Colonic mucosa (tissue), 4 donors: ENCODE measurements around the gene XPA. TPM values are rescaled to one million over a fixed set of nuclear protein-coding genes. Genes with fewer than 3 reads are reported as not detected.

Experiments used
- DNase-seq: peaks from one replicate; pipeline ENCODE4 v3.0.0-alpha.2; 2020
- H3K27ac ChIP-seq: fragments of 200-600 bp; one replicate; pipeline ENCODE4 v1.8.0; 2021
- H3K27me3 ChIP-seq: fragments of 200-600 bp; one replicate; pipeline ENCODE4 v1.8.0; 2021
- H3K36me3 ChIP-seq: fragments of 200-600 bp; one replicate; pipeline ENCODE4 v1.8.0; 2021
- H3K4me1 ChIP-seq: fragments of 200-600 bp; one replicate; pipeline ENCODE4 v1.8.0; 2021; ENCODE audit warnings: mild to moderate bottlenecking
- H3K4me3 ChIP-seq: fragments of 200-600 bp; one replicate; pipeline ENCODE4 v1.8.0; 2021
- H3K9ac ChIP-seq, 2 donors: one replicate each; pipeline ENCODE4 v1.7.0; 2013; ENCODE audit warnings: control low read depth in 2 of 2, low read depth in 2 of 2, low read length in 2 of 2
- H3K9me3 ChIP-seq: fragments of 200-600 bp; one replicate; pipeline ENCODE4 v1.8.0; 2021
- intact Hi-C: fragments of 100-400 bp; cut with DNase I; formaldehyde crosslinking; loops from one replicate; pipeline ENCODE4 v1.14.1; 2022
- total RNA-seq, 2 donors: library from RNA; stranded (reverse); fragmentation: NEBNext Ultra II Directional in 1 of 2; extraction: Animal tissue kit (Norgen Biotek cat#: 25700) in 1 of 2; gene quantifications; one replicate each; pipeline ENCODE4 v1.2.1, GENCODE V29; 2021
- TF ChIP-seq, protein P1 (sequence below): fragments of 200-600 bp; IDR thresholded peaks from one replicate; pipeline ENCODE4 v1.8.0; 2022; ENCODE audit warnings: antibody characterized with exemption, mild to moderate bottlenecking
- donor health status: healthy.
- donor health status: DM: no; HTN: no; CAD: no.
- donor health status: DM: no; HTN: no; CAD: no.

The XPA gene
- total RNA-seq, 2 donors from 2014 or later: 7.0 to 8.0 TPM

DNA sequence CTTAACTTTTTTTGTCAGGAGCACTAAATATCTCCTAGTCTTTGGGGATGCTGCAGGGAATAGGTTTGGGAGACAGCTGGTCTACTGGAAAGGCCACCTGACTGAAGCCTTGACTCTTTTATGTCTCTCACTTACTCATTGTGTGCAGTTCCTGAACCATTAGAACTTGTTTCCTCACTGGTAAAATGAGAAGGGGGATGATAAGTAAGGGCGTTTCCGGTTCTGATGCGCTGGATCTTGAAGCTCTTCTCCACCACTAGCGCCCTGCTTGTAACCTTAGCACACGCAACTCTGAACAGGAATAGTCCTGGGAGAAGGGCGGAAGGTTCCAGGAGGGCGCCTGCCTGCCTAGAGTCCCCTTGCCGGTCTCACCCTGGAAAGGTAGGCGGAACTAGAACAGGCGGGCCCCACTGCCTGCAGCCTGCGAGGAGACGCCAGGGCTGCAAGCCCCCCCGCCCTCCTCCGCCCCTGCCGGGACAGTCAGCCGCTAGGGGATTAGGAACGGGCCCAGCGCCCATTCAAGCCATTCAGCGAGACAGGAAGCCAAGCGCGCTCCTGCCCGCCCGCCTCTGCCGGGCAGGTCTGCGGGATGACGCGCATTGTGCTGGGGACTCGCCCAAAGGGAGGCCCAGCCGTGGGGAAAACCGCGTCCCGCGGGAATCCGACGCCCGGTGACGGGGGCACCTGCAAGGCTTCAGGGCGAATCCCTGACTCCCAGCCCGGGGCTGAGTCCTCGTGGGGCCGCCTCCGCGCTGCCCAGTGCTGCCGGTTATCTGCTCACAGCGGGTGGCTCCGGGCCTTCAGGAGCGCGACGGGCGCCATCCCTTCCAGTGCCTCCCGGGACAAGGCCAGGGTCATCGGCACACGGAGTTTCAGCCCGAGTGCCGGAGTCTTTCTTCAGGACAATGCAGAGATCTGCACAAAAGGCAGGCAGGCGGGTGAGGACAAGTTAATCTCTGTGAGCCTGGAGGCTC lies 44.0 kb upstream of the XPA start:
- DNase-seq: peak; percentile 39
- Histone ChIP-seq H3K4me1 (no peaks in the 10 kb centered on the region), H3K9ac (no peak overlapping the region), H3K9me3 (no peaks in the 10 kb centered on the region), H3K27me3 (peaks cover 8% of the 10 kb centered on the region), H3K4me3 (peak overlapping the region; percentile 29), H3K27ac (no peak overlapping the region), H3K36me3 (no peaks in the 10 kb centered on the region)
- TF ChIP-seq, protein P1, sequence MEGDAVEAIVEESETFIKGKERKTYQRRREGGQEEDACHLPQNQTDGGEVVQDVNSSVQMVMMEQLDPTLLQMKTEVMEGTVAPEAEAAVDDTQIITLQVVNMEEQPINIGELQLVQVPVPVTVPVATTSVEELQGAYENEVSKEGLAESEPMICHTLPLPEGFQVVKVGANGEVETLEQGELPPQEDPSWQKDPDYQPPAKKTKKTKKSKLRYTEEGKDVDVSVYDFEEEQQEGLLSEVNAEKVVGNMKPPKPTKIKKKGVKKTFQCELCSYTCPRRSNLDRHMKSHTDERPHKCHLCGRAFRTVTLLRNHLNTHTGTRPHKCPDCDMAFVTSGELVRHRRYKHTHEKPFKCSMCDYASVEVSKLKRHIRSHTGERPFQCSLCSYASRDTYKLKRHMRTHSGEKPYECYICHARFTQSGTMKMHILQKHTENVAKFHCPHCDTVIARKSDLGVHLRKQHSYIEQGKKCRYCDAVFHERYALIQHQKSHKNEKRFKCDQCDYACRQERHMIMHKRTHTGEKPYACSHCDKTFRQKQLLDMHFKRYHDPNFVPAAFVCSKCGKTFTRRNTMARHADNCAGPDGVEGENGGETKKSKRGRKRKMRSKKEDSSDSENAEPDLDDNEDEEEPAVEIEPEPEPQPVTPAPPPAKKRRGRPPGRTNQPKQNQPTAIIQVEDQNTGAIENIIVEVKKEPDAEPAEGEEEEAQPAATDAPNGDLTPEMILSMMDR: no peak
- intact Hi-C loops: no loop called here

DNA sequence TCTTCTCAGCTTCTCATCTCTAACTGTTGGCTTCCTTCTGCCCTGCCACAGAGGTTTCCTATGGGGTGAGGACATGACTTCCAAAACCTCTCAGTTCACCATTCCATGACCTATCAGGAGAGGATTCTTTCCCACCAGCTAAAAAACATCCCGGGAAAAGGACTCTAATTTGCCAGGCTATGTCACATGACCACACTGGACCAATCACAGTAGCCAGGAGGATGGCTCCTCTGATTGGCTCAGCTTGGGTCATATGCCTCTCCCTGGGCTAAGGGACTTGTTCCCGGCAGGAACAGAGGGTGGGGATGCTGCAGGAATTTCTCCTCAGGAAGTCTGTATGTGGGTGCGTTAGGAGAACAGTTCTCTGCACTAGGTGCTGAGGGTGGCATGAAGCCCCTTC lies 40.3 kb upstream of the XPA start:
- Histone ChIP-seq H3K9ac (no peak overlapping the region), H3K27ac (no peak overlapping the region), H3K9me3 (no peaks in the 10 kb centered on the region), H3K4me3 (no peak overlapping the region), H3K36me3 (no peaks in the 10 kb centered on the region), H3K27me3 (peaks cover 8% of the 10 kb centered on the region), H3K4me1 (no peaks in the 10 kb centered on the region)
- no peak for DNase-seq
- TF ChIP-seq, protein P1: no peak
- intact Hi-C loops: no loop called here

DNA sequence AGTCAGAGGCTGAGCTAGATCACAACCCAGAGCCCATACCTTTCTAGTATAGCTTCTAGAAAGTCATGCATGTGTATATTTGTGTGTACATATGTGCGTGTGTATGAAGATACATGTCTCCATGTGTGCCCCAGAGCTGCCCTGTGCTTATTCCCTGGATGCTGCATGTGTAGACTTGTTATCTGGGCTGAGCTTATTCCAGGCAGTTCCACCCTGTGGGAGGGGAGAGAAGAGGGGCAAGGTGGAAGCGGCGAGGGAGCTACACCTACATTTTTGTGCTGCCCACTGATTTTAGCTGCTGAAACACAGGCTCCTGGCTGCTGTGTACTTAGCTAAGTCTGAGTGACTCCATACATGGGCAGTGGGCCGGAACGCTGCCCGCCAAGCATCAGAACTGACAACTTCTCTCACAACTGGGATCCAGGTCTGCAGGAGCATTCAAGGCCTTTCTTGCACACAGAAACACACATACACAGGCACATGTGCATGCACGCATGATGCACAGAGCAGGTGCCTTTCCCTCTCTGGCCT lies 38.0 kb upstream of the XPA start:
- DNase-seq: no peak
- no peaks in the 10 kb centered on the region for H3K36me3 ChIP-seq
- H3K27me3 ChIP-seq: no peaks in the 10 kb centered on the region
- H3K9me3 ChIP-seq: no peaks in the 10 kb centered on the region
- no peak overlapping the region for H3K4me3 ChIP-seq
- intact Hi-C loops: no loop called here
- H3K4me1 ChIP-seq: no peaks in the 10 kb centered on the region
- H3K27ac ChIP-seq: no peak overlapping the region
- TF ChIP-seq, protein P1: no peak
- H3K9ac ChIP-seq: no peak overlapping the region

DNA sequence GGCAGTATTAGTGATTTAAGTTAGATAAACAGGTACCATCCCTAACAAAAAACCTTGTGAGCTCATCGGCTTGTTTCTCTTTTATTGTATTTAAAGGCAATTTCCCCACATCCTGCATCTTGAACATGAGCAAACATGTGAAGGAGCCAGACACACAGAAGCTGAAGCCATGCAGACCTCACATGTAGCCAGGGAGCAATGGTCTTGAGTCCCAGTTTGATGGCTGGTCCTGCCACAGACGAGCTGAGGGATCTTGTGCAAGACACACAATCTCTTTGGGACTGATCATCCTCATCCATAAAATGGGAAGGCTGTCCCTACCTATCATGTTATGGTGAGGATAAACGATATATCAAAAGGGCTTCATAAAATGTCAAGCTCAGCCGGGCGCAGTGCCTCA lies 29.6 kb upstream of the XPA start:
- Histone ChIP-seq H3K27me3 (no peaks in the 10 kb centered on the region), H3K9me3 (no peaks in the 10 kb centered on the region), H3K36me3 (no peaks in the 10 kb centered on the region), H3K4me3 (no peak overlapping the region), H3K9ac (no peak overlapping the region), H3K4me1 (no peaks in the 10 kb centered on the region), H3K27ac (no peak overlapping the region)
- TF ChIP-seq, protein P1: no peak
- intact Hi-C loops: no loop called here
- DNase-seq: no peak

DNA sequence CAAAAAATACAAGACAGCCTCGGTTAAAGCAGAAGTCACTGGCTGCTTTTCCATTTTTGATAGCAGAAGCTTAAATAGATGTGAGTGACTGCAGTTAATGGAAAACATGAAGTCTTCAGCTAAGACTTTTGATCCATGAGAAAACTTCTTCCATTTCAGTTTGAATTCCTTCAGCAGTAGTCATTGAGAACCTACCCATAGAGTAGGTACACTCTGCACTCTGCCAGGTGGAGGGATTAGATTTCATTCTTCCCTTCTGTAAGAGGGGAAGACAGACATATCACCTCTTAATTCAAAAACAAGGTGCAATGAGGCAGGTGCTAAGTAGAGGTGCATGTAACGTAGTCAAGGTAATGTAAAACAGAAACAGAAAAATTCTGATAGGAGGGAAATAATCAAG lies 26.7 kb upstream of the XPA start:
- TF ChIP-seq, protein P1: no peak
- no peak for DNase-seq
- H3K27me3 ChIP-seq: no peaks in the 10 kb centered on the region
- no peak overlapping the region for H3K9ac ChIP-seq
- no peak overlapping the region for H3K4me3 ChIP-seq
- H3K36me3 ChIP-seq: no peaks in the 10 kb centered on the region
- no peaks in the 10 kb centered on the region for H3K9me3 ChIP-seq
- H3K4me1 ChIP-seq: no peaks in the 10 kb centered on the region
- intact Hi-C loops: no loop called here
- H3K27ac ChIP-seq: no peak overlapping the region
